ENCODE results near the gene CDH4.

DNA sequence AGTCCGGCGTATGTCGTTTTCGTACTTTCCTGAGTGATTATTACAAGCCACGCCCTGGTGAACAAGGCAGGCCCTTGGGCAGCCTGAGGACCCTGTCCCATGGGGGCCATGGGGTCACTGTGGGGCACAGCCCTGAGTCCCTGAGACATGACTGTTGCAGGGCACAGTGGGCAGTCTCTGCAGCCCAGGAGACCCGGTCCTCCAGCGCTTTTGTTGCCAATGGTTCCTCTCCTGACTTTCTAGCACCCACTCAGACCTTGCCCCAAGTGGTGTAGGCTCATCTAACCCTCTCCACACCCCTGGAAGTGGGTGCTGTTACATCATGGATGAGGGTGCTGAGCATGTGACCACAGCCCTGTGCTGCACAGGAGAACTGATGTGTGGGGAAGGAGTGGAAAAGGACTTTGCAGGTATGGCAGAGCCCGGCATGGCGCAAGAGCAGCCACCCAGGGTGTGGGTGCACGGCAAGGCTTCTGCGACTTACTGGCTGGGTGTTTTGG, 494.1 kb downstream of the CDH4 start:
- TF ChIP-seq, protein P1, sequence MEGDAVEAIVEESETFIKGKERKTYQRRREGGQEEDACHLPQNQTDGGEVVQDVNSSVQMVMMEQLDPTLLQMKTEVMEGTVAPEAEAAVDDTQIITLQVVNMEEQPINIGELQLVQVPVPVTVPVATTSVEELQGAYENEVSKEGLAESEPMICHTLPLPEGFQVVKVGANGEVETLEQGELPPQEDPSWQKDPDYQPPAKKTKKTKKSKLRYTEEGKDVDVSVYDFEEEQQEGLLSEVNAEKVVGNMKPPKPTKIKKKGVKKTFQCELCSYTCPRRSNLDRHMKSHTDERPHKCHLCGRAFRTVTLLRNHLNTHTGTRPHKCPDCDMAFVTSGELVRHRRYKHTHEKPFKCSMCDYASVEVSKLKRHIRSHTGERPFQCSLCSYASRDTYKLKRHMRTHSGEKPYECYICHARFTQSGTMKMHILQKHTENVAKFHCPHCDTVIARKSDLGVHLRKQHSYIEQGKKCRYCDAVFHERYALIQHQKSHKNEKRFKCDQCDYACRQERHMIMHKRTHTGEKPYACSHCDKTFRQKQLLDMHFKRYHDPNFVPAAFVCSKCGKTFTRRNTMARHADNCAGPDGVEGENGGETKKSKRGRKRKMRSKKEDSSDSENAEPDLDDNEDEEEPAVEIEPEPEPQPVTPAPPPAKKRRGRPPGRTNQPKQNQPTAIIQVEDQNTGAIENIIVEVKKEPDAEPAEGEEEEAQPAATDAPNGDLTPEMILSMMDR (IDR thresholded peaks at IDR 0.05): no peak
- no peak for TF ChIP-seq POLR2A (IDR thresholded peaks at IDR 0.05)
